GM18498 (cell line): ENCODE measurements around the gene SCN3B.

Experiments
- ATAC-seq: cut with Tn5 transposase; IDR thresholded peaks from one replicate; pipeline ENCODE4 v1.9.1; 2021; ENCODE audit warnings: mild to moderate bottlenecking, moderate library complexity; ENCODE audit not compliant: unreplicated experiment

The SCN3B gene

DNA sequence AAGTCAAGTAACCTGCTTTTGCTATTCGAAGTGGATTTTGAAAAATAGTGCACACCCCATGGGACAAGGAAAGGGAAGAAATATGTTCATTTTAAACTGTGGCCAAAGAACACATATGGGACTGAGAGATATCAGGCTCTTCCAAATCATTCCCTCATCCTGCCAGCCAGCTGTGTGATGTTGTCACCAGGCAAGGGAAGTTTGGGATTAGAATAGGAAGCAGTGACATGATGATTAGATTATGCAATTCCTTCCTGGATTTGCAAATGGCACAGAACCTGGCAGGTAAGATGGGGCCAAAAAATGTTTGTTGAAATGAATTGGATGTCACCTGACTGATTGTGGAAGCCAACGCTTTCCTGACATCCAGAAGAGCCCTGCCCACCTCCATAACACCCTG is 4.9 kb upstream of the SCN3B start:
- ATAC-seq = no peak

GRCh38 chr11:123653827-123654565 is 428 bp downstream of the SCN3B start:
- peak; percentile 55 for ATAC-seq

- no peak for ATAC-seq
Measured at GRCh38 chr11:123653483-123653826, 969 bp downstream of the SCN3B start.

DNA sequence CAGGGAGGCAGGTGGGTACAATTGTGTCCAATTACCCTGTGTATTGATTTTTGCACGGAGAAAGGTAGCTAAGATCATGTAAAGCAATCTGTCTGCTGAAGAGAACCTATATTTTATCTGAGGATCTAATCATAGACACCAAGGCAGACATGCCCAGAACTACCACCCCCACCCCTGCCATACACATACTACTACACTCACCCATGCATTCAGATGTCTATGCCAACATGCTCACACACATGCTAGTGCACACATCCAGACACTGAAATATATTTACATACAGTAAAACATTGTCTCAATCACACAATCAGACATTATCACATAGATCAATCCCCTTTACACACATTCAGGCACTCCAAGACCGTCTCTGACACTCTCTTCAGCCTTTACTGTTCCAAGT is 1.8 kb downstream of the SCN3B start:
- ATAC-seq = no peak

DNA sequence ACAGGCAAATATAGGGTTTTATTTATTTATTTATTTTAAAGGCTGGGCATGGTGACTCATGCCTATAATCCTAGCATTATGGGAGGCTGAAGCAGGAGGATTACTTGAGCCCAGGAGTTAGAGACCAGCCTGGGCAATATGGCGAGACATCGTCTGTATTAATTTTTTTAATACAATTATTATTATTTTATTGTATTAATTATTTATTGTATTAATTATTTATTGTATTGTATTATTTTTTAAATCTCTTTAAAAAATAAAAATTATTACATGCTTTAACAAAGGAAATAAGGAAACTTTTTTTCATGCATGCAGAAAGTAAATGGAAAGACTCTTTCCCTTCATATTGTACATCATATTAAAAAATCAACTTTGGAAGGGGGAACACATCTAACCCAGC is 3.5 kb downstream of the SCN3B start:
- no peak for ATAC-seq

- ATAC-seq = no peak
Measured at GRCh38 chr11:123645286-123645975, 9.0 kb downstream of the SCN3B start.

GRCh38 chr11:123642435-123642834 is 12.0 kb downstream of the SCN3B start:
- ATAC-seq = no peak

- ATAC-seq = no peak
Measured at GRCh38 chr11:123641495-123641840, 13.0 kb downstream of the SCN3B start.

- peak; percentile 79 for ATAC-seq
Measured at GRCh38 chr11:123640677-123641494, 13.5 kb downstream of the SCN3B start.

GRCh38 chr11:123640029-123640428 is 14.4 kb downstream of the SCN3B start:
- ATAC-seq = no peak

DNA sequence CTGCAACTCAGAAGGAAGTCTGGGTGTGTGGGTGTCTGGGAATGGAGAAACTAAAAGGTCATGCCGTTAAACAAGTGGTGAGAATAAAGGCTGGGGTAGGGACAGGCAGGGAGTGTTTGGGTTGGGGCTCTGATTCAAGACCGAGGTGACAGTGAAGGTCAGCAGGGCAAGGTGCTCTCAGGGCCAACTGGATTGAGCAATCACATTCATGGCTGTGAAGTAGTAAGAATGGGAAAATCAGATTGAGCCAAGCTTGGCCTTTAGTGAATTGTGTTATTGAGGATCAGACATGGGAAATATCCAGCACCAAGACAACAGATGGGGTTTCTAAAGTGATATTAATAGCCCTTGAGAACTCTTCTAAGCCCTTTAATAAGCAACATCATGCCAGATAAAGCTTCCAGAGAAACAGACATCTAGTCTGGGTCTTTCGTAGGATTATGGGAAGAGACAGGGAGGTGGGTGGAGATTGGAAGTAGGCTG is 24.3 kb downstream of the SCN3B start:
- no peak for ATAC-seq

DNA sequence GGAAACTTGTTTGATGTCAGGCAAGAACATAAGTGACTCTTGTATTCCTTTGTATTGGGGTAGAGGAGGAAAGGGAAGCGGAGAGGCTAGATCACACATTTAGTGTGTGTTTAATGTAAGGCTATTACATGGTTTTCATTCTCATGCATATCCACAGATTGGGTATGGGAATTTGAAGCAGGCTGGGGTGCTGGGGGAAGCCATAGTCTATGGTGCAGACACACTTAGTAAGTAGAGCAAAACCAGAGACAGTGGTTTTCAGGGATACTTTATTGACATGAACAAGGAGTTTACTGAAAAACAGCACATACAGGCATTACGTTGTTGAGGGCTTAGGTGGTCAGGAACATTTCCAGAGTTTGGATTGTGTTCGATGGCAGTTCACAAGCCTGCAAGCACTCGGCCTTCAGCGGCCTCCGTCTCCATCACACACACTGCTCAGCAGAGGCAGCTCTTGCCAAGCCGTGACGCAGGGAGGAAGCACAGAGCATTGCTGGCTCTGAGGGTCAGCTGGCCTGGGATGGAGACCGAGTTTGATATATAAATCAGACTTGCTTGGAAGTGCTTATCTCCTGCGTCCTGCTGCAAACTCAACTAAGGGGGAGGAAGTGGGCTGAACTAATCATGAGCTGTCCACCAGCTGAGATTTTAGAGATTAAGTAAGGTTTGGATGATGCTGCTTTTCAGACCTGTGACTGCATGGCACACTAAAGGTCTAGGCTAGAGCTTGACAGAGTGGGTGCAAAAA is 25.3 kb downstream of the SCN3B start:
- no peak for ATAC-seq

DNA sequence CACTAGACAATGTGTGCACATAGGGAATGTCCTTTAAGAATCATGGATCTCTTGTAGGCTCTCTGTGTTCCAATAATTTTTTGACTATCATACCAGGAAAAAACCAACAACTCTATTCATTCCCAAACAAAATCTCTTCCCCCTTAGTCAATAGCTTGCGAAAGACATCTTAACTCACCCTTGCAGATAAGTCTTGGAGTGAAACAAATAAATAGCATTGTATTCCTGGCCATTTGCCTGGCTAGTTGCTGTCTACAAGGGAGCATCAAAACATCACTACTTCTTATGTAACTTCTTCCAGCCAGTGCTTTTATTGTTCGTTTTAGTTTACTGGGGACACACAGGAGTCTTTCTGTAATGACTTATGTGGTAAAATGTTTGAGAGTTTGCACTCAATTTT is 29.4 kb downstream of the SCN3B start:
- ATAC-seq = no peak

DNA sequence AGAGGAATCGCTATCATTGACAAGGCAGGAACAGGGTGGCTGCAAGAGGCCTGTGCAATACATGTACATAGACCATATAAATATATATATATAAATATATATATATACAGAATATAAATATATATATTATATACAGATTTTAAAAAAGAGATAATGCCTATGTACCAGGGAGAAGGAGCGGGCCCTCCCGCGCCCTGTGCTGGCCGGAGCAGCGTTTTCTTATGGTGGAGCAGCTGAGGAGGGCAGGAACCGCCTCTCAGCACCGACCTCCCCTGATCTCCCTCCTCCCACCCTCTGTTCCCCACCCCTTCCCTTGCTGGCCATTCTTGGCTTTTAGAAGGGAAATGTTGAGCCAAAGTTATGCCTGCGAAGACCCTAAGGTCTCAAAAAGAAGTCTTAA is 31.8 kb downstream of the SCN3B start:
- ATAC-seq = no peak

DNA sequence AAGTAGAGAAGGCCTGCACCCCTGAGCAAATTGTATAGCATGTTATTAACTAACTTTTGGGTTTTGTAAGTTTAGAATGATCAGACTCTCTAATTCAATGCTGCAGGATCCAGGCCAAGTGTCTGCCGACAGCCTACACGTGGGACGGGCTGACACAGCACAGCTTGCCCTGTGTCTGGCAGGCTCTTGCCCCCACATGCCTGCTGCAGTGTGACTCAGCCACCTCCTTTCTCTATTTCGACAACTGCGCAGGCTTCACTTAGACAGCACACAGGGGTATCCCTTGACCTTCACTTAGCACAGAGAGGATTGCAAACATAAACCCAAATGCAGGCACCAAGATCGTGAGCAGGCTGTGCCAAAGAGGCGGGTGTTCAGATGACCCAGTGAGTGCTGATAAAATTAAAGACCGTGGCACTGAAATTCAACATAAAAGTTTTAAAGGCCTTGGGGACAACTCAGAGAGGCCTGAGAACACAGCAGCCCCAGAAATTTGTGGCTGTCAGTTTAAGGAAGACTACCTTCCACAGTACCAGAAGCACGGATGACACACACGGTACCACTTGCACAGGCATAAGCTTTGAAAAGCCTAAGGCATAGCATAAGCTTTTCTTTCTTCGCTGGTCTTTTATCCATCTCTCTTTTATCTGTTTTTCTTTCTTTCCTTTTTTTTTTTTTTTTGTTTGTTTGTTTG is 37.8 kb downstream of the SCN3B start:
- ATAC-seq = no peak

- no peak for ATAC-seq
Measured at GRCh38 chr11:123611698-123612097, 42.7 kb downstream of the SCN3B start.

DNA sequence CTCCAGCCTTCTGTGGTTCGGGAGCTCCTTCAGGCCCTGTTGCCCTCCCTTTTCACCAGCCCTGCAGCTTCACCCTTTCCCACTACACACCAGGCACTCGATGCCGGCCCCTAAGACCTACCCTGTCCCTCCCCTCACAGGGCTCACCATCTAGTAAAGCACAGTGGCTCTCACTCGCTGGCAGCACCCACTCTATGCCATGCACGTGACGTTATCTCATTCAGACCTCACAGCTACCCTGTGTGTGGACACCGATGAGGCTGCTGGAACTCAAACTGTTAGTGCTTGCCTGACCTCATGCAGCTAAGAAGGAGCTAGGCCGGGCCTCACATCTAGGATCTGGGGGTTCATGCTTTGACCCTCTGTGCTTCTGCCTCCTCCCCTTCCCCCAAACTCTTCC is 45.5 kb downstream of the SCN3B start:
- no peak for ATAC-seq

DNA sequence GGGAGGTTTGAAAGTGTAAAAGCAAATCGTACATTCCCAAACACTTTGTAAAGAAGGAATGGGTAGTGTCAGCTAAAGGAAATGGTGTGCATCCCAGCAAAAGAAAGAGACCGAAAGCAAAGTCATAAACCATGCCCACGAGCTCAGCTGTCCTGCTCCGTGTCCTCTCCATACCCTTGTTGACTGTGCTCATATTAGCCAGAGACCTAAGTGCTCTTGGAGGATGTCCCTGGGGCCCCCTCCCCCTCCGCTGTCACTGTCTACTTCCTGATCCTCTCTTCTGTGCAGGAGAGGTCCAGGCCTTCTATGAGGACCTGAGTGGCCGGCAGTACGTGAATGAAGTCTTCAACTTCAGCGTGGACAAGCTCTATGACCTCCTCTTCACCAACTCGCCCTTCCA is 46.1 kb downstream of the SCN3B start:
- ATAC-seq = no peak

GRCh38 chr11:123607781-123608180 is 46.6 kb downstream of the SCN3B start:
- no peak for ATAC-seq

GRCh38 chr11:123603666-123604065 is 50.8 kb downstream of the SCN3B start:
- no peak for ATAC-seq

DNA sequence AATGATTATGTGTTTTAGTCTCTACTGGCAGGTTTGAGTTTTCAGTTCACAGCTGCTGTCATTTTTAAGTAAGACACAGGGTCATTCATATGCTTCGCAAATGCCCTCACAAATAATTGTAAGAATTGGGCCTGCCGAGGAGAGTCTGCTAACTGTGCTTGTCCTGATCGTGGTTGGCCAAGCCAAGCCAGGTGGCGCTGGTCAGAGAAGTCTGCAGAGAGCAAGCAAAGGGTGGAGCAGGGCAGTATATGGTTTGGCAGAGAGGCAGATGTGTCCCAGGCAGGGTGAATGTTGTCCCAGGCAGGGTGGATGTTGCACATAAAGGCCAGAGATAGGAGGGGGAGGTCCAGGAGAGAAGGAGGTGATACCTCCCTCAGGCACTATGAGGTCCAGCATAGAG is 52.7 kb downstream of the SCN3B start:
- ATAC-seq = no peak
